H1 (cell line): ENCODE data around the gene SOCS7. TPM values are rescaled to one million over a fixed set of nuclear protein-coding genes. Genes with fewer than 3 reads are reported as not detected.
A peak's percentile ranks its signal among the peaks of the same experiment; 100 is the strongest.

ENCODE experiments used
- CTCF ChIA-PET: fragments of 300-600 bp; sonication (Branson Sonifier 250); formaldehyde crosslinking; loops from one replicate; lab custom pipeline; 2021; ENCODE audit not compliant: partially characterized antibody; lab: Charles Lee
- POLR2A ChIA-PET: fragments of 300-600 bp; sonication (Branson Sonifier 250); formaldehyde crosslinking; loops from one replicate; lab custom pipeline; 2021; ENCODE audit warnings: inconsistent platforms; ENCODE audit not compliant: partially characterized antibody; lab: Charles Lee
- DNase-seq, 2 experiments: peaks; one replicate each; pipeline versions ENCODE4 v3.0.0 to v3.0.0-alpha.2; 2010 to 2022; ENCODE audit warnings: low spot score in 2 of 2, low read depth in 1 of 2, mixed read lengths in 1 of 2
- FAIRE-seq: peaks from 2 replicates; lab custom pipeline; 2011; peaks lifted over from hg19 to GRCh38; lab: Jason Lieb, UNC
- H2AFZ ChIP-seq: 2 replicates; pipeline ENCODE4 v1.8.1; 2012; ENCODE audit warnings: low read length, inconsistent platforms
- H2AK5ac ChIP-seq: 2 replicates; pipeline ENCODE4 v1.6.1; 2013; ENCODE audit warnings: low read depth, low read length
- H2BK120ac ChIP-seq: replicated peaks from 2 replicates; pipeline ENCODE3; 2013; ENCODE audit warnings: low read depth, low read length, inconsistent platforms
- H2BK12ac ChIP-seq: 2 replicates; pipeline ENCODE4 v1.6.1; 2013; ENCODE audit warnings: low read depth, low read length
- H2BK15ac ChIP-seq: 2 replicates; pipeline ENCODE4 v1.6.1; 2013; ENCODE audit warnings: low read length
- H2BK20ac ChIP-seq: 2 replicates; pipeline ENCODE4 v1.6.1; 2013; ENCODE audit warnings: low read length
- H2BK5ac ChIP-seq: 2 replicates; pipeline ENCODE4 v1.6.1; 2013; ENCODE audit warnings: low read depth, low read length
- H3K14ac ChIP-seq: 2 replicates; pipeline ENCODE4 v1.6.1; 2013; ENCODE audit warnings: inconsistent platforms; ENCODE audit not compliant: insufficient read length
- H3K18ac ChIP-seq: 2 replicates; pipeline ENCODE4 v1.6.1; 2013; ENCODE audit warnings: low read length; ENCODE audit errors: extremely low read depth
- H3K23ac ChIP-seq: 2 replicates; pipeline ENCODE4 v1.6.1; 2013; ENCODE audit warnings: inconsistent platforms; ENCODE audit not compliant: insufficient read length
- H3K23me2 ChIP-seq: 2 replicates; pipeline ENCODE4 v1.6.1; 2013; ENCODE audit warnings: low read depth, low read length
- H3K27ac ChIP-seq: 2 replicates; pipeline ENCODE4 v1.6.1; 2011; ENCODE audit warnings: low read depth, low read length, inconsistent platforms
- H3K27me3 ChIP-seq, 4 experiments: replicated peaks in 1 of 4; 1 replicate in 1 of 4; 2 replicates in 3 of 4; pipeline versions ENCODE4 v1.6.1 to v1.8.1; 2011 to 2013; ENCODE audit warnings: low read length in 3 of 4, mild to moderate bottlenecking in 3 of 4, inconsistent platforms in 2 of 4, mixed read lengths in 2 of 4, moderate library complexity in 1 of 4; ENCODE audit not compliant: control insufficient read depth in 3 of 4, insufficient read depth in 3 of 4; ENCODE audit errors: extremely low read depth in 1 of 4
- H3K36me3 ChIP-seq, 4 experiments: 2 replicates each; pipeline versions ENCODE4 v1.6.1 to v1.8.1; 2011 to 2013; ENCODE audit warnings: mild to moderate bottlenecking in 4 of 4, low read length in 3 of 4, moderate library complexity in 2 of 4, control low read depth in 1 of 4, inconsistent platforms in 1 of 4; ENCODE audit not compliant: insufficient read depth in 4 of 4, control insufficient read depth in 2 of 4
- H3K4ac ChIP-seq: replicated peaks from 2 replicates; pipeline ENCODE3; 2013; ENCODE audit warnings: low read length, low read depth, mixed read lengths, inconsistent platforms; ENCODE audit not compliant: insufficient read length
- H3K4me1 ChIP-seq, 4 experiments: replicated peaks in 1 of 4; 1 replicate in 1 of 4; 2 replicates in 3 of 4; pipeline versions ENCODE4 v1.6.1 to v1.8.1; 2011 to 2013; ENCODE audit warnings: low read length in 3 of 4, inconsistent platforms in 2 of 4, mixed read lengths in 1 of 4; ENCODE audit not compliant: insufficient read depth in 4 of 4, control insufficient read depth in 3 of 4
- H3K4me2 ChIP-seq, 2 experiments: 2 replicates each; pipeline versions ENCODE4 v1.6.1 to v1.8.1; 2011 to 2013; ENCODE audit warnings: low read depth in 2 of 2, low read length in 2 of 2, control low read depth in 1 of 2, inconsistent platforms in 1 of 2, mild to moderate bottlenecking in 1 of 2; ENCODE audit not compliant: insufficient read depth in 1 of 2
- H3K4me3 ChIP-seq, 4 experiments: fragments of 200-600, 300-600 bp in 1 of 4; sonication (generic), shearing (Covaris generic), sonication (Bioruptor Twin) in 1 of 4; 2 replicates each; pipeline versions ENCODE4 v1.5.1 to v1.8.1; 2011 to 2016; ENCODE audit warnings: low read length in 4 of 4, low read depth in 3 of 4, control low read depth in 2 of 4, inconsistent platforms in 2 of 4, mild to moderate bottlenecking in 2 of 4, mixed read lengths in 1 of 4, moderate library complexity in 1 of 4; ENCODE audit not compliant: insufficient read depth in 2 of 4; ENCODE audit errors: extremely low read depth in 1 of 4
- H3K56ac ChIP-seq: replicated peaks from 2 replicates; pipeline ENCODE3; 2013; ENCODE audit warnings: low read depth, mild to moderate bottlenecking, mixed read lengths, low read length, inconsistent platforms; ENCODE audit not compliant: insufficient read length
- H3K79me1 ChIP-seq: 2 replicates; pipeline ENCODE4 v1.6.1; 2013; ENCODE audit warnings: low read depth, low read length, control low read depth
- H3K79me2 ChIP-seq, 2 experiments: 2 replicates each; pipeline versions ENCODE4 v1.6.1 to v1.8.1; 2012 to 2013; ENCODE audit warnings: low read length in 2 of 2, mild to moderate bottlenecking in 2 of 2, inconsistent platforms in 1 of 2; ENCODE audit not compliant: insufficient read depth in 2 of 2, control insufficient read depth in 1 of 2
- H3K9ac ChIP-seq, 4 experiments: replicated peaks in 1 of 4; 1 replicate in 1 of 4; 2 replicates in 3 of 4; pipeline versions ENCODE4 v1.6.1 to v1.8.1; 2011 to 2013; ENCODE audit warnings: low read depth in 3 of 4, low read length in 3 of 4, control low read depth in 2 of 4, mild to moderate bottlenecking in 2 of 4, moderate library complexity in 2 of 4, inconsistent platforms in 1 of 4; ENCODE audit errors: extremely low read depth in 1 of 4
- H3K9me3 ChIP-seq, 2 experiments: 2 replicates each; pipeline versions ENCODE4 v1.6.1 to v1.8.1; 2012 to 2013; ENCODE audit warnings: mild to moderate bottlenecking in 2 of 2, moderate library complexity in 2 of 2, control low read depth in 1 of 2, inconsistent platforms in 1 of 2, low read depth in 1 of 2, low read length in 1 of 2, mixed read lengths in 1 of 2; ENCODE audit not compliant: insufficient read depth in 2 of 2
- H4K20me1 ChIP-seq, 2 experiments: replicated peaks in 1 of 2; 2 replicates each; pipeline versions ENCODE3 to v1.8.1; 2011 to 2013; ENCODE audit warnings: inconsistent platforms in 2 of 2, low read length in 2 of 2, mild to moderate bottlenecking in 1 of 2; ENCODE audit not compliant: insufficient read depth in 2 of 2, control insufficient read depth in 1 of 2
- H4K5ac ChIP-seq: 2 replicates; pipeline ENCODE4 v1.6.1; 2013; ENCODE audit warnings: low read length, low read depth, mixed read lengths, inconsistent platforms; ENCODE audit not compliant: insufficient read length
- H4K8ac ChIP-seq: 2 replicates; pipeline ENCODE4 v1.8.0; 2013; ENCODE audit warnings: mild to moderate bottlenecking, moderate library complexity, low read length, inconsistent platforms; ENCODE audit not compliant: insufficient read depth; ENCODE audit errors: extremely low read depth
- H4K91ac ChIP-seq: replicated peaks from 2 replicates; pipeline ENCODE3; 2013; ENCODE audit warnings: low read length, mixed read lengths, inconsistent platforms; ENCODE audit not compliant: insufficient read length
- ATF3 ChIP-seq: IDR thresholded peaks from 2 replicates; pipeline ENCODE4 v1.6.1; 2011; ENCODE audit warnings: low read depth, mild to moderate bottlenecking, low read length; ENCODE audit not compliant: insufficient read depth
- CEBPB ChIP-seq: IDR thresholded peaks from 2 replicates; pipeline ENCODE4 v1.6.1; 2012; ENCODE audit warnings: low read depth, low read length
- CHD1 ChIP-seq: IDR thresholded peaks from 2 replicates; pipeline ENCODE4 v1.6.1; 2012; ENCODE audit warnings: low read depth, low read length, improper control_type of control experiment
- EZH2 ChIP-seq: fragments of 200-600 bp; sonication (generic); IDR thresholded peaks from 2 replicates; pipeline ENCODE4 v1.7.1; 2012; ENCODE audit warnings: low read depth, mild to moderate bottlenecking, moderate library complexity, low read length, inconsistent platforms; ENCODE audit not compliant: severe bottlenecking
- POU5F1 ChIP-seq: IDR thresholded peaks from 2 replicates; pipeline ENCODE4 v1.6.1; 2011; ENCODE audit warnings: low read depth, mild to moderate bottlenecking, low read length, moderate library complexity
- SP2 ChIP-seq: IDR thresholded peaks from 2 replicates; pipeline ENCODE4 v1.6.1; 2012; ENCODE audit warnings: mild to moderate bottlenecking, low read length, inconsistent platforms
- WGBS, 2 experiments: shearing (Covaris generic) in 1 of 2; methylation state at CpG; one replicate each; pipeline versions ENCODE4 v1.1.6 to v1.1.7; 2013 to 2015; ENCODE audit warnings: low lambda C conversion rate in 2 of 2, mixed read lengths in 2 of 2, inconsistent platforms in 1 of 2, low coverage in 1 of 2, missing lambda C conversion rate in 1 of 2; ENCODE audit not compliant: insufficient replicate concordance in 2 of 2, insufficient coverage in 1 of 2, insufficient read length in 1 of 2; ENCODE audit errors: extremely low coverage in 1 of 2, missing lambda C conversion rate in 1 of 2; 5-methylcytosine and 5-hydroxymethylcytosine counted together
- polyA plus RNA-seq, 7 experiments: library from polyadenylated mRNA; depleted of rRNA in 3 of 7; stranded (reverse) in 5 of 7; unstranded in 2 of 7; fragments of >200 nt in 5 of 7; fragments of 200-250 nt in 2 of 7; gene quantifications; 1 replicate in 5 of 7; 2 replicates in 1 of 7; 4 replicates in 1 of 7; pipeline versions ENCODE4 v1.2.1 to v1.2.3, GENCODE V29; 2011 to 2013; ENCODE audit warnings: missing spikeins in 2 of 7, mixed read lengths in 2 of 7
- total RNA-seq: library from RNA; stranded (reverse); fragmentation: NEBNext Ultra II Directional; extraction: Animal tissue kit (Norgen Biotek cat#: 25700); gene quantifications from 2 replicates; pipeline ENCODE4 v1.2.1, GENCODE V29; 2021

SOCS7 gene
- total and polyA plus RNA-seq, 2 of the 8 experiments (the other 6 are each of a cell fraction or from before 2014, with no cell fraction given): 13.5 to 26.9 TPM

GRCh38 chr17:38354466-38354865 is 2.8 kb downstream of the SOCS7 start:
- H3K36me3 ChIP-seq: no peaks in the 10 kb centered on the region; a peak in 1 of 8 replicates
- H3K56ac ChIP-seq: no peak overlapping the region
- H3K27me3 ChIP-seq: no peaks in the 10 kb centered on the region; a peak in 1 of 7 replicates
- FAIRE-seq (no peak), DNase-seq (no peak)
- H2AFZ ChIP-seq: no peak overlapping the region
- H3K9me3 ChIP-seq: no peaks in the 10 kb centered on the region
- H3K4me1 ChIP-seq: peaks cover 0 to 13% (median 5%) of the 10 kb centered on the region in 4 experiments; a peak in 5 of 7 replicates
- H3K4me2 ChIP-seq: peak overlapping the region; percentile 14 to 30; a peak in 3 of 4 replicates
- no peak overlapping the region for H3K27ac ChIP-seq
- peaks cover 0 to 62% of the 10 kb centered on the region in 2 experiments; a peak in 3 of 4 replicates for H3K79me2 ChIP-seq
- no peak overlapping the region for H2BK5ac ChIP-seq
- H2BK20ac ChIP-seq: no peak overlapping the region
- no peak overlapping the region for H4K8ac ChIP-seq
- no peak overlapping the region for H2AK5ac ChIP-seq
- no peak overlapping the region for H3K14ac ChIP-seq
- TF ChIP-seq EZH2 (no peak), POU5F1 (no peak), ATF3 (no peak), CEBPB (no peak), CHD1 (no peak), SP2 (no peak)
- H2BK120ac ChIP-seq: no peak overlapping the region
- H3K23me2 ChIP-seq: peaks cover 13% of the 10 kb centered on the region
- 86% methylated on average over 7 of the region's 7 CpGs; no CpG with 5 or more reads in 1 of the 2 experiments for WGBS, 2 experiments
- peak overlapping the region in 1 of 4 experiments; percentile 87; a peak in 1 of 8 replicates for H3K4me3 ChIP-seq
- peaks cover 6% of the 10 kb centered on the region; the same call in 1 of the 2 replicates for H3K79me1 ChIP-seq
- POLR2A ChIA-PET: interaction anchor here (0.6 to 8.9 kb wide), 8 partner anchors 18 to 212 kb away, joined by 3 to 70 read pairs (median 6); no protein-coding TSS in a partner anchor
- no peak overlapping the region for H3K23ac ChIP-seq
- no peak overlapping the region for H4K5ac ChIP-seq
- H3K18ac ChIP-seq: no peak overlapping the region
- peaks cover 8 to 15% of the 10 kb centered on the region in 2 experiments for H4K20me1 ChIP-seq
- H2BK12ac ChIP-seq: no peak overlapping the region
- H2BK15ac ChIP-seq: no peak overlapping the region
- H3K4ac ChIP-seq: no peak overlapping the region
- CTCF ChIA-PET: interaction anchor here (0.9 to 25.7 kb wide), 16 partner anchors 10 to 244 kb away, joined by 3 to 400 read pairs (median 6); partner anchors contain the start of gene ARHGAP23
- H4K91ac ChIP-seq: no peak overlapping the region
- no peak overlapping the region for H3K9ac ChIP-seq
